GM18517 (cell line): ENCODE data around the gene HAGH.

Experiments
- ATAC-seq: cut with Tn5 transposase; IDR thresholded peaks from one replicate; pipeline ENCODE4 v1.9.1; 2021; ENCODE audit warnings: mild to moderate bottlenecking, moderate library complexity; ENCODE audit not compliant: unreplicated experiment

HAGH gene

GRCh38 chr16:1765826-1766225 is 60.8 kb downstream of the HAGH start:
- no peak for ATAC-seq

- ATAC-seq = no peak
Measured at GRCh38 chr16:1764971-1765370, 61.7 kb downstream of the HAGH start.

GRCh38 chr16:1763521-1764511 is 62.8 kb downstream of the HAGH start:
- ATAC-seq = no peak

GRCh38 chr16:1762879-1763520 is 63.6 kb downstream of the HAGH start:
- no peak for ATAC-seq

GRCh38 chr16:1762196-1762878 is 64.3 kb downstream of the HAGH start:
- ATAC-seq = no peak

- ATAC-seq = no peak
Measured at GRCh38 chr16:1761751-1762150, 64.9 kb downstream of the HAGH start.

GRCh38 chr16:1760911-1761310 is 65.7 kb downstream of the HAGH start:
- no peak for ATAC-seq

GRCh38 chr16:1759511-1759910 is 67.1 kb downstream of the HAGH start:
- ATAC-seq = no peak

- ATAC-seq = no peak
Measured at GRCh38 chr16:1758923-1759322, 67.7 kb downstream of the HAGH start.

GRCh38 chr16:1757714-1758461 is 68.7 kb downstream of the HAGH start:
- no peak for ATAC-seq
